T1000 (cell line): ENCODE results near the gene KIF14.

Experiments used
- DNase-seq: peaks from one replicate; lab custom pipeline; 2025; ENCODE audit warnings: mixed read lengths; lab: John Stamatoyannopoulos, UW

Gene KIF14

DNA sequence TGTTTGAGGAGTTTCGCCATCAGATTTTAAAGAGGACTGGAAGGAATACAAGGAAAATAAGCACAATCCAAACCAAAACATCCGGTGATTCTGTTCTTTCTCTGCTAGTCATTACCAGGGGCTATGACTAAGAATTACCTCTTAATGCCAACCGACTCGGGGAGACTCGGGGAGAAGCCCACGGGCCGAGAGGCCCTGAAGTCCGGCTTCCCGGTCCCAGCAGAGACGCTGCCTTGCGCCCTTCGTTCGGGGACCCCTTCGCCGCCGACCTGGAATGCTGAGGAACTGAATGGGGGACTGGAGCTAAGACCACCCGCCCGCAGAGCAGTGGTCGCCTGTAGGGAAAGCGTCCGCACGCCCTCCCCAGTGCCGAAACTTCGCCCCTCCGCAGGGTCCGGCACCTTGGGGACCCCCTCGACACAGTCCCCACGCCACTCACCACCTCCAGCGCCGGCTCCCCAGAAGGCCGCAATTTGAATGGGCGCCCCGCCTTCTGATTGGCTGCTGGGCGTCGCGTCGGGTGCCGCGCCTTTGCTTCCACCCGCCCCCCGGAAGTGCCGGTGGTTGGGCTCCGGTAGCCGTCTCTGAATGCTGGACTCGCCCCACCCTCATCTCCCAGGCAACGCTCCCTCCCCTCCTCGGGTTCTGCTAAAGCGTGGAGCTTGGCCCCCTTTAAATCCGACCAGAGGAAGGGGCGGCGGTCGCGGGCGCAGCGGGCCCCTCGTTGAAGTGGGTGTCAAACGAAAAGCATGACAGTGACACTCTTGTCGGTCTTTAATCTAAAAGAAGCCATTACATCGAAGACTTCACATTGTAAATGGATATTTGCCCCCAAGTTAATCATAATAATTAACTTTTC is at the start of gene KIF14:
Gene KIF14, minus strand, starts transcription at position 479 of the 859 bp plus-strand sequence. CDS start 2,028 bp downstream, outside the sequence.
- DNase-seq, result peak; percentile 86

DNA sequence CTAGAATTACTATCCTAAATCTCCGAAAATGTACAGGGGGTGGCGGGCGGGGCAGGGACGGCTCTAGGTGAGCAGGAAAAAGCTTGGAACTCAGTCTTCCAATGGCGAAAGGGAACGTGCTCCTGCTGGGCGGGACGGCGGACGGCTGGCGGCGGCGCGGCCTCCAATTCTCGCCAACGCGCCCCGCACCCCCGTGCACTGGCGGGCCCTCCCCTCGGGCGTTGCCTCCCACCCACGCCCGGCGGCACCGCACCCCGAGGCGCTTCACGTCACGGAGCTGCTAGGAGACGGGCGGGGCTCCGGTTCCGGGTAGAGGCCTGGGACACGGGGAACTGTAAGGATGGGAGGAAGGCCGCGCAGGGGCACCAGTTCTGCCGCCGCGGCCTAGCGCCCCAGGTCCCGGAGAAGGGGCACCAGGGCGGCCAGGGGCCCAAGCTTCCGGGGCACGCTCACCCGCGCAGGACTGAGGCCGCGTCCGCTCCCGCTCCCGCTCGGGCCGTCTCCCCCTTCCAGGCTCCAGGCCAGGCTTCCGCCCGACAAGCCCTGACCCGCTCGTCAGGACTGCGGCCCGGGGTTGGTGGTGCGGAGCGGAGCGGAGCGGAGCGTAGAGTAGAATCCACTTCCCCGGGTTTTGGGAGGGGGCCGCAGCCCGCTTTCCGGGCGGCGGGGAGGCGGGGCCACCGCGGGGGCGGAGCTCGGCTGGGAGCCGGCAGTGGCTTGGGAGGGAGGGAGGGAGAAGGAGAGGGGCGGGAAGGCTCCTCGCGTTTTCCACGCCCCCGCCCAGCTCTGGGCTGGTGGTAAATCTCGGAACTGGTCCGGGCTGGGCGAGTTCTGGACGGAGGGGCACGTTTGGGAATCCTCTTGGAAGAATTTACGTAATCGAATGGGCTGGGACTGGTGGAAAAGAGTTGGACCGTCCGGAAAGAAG is 49.0 kb upstream of the KIF14 start, which contains the start of gene DDX59:
Gene DDX59, minus strand, starts transcription at position 594 of the 928 bp plus-strand sequence. CDS start 3,167 bp downstream, outside the sequence.
- peak; percentile 95 for DNase-seq

DNA sequence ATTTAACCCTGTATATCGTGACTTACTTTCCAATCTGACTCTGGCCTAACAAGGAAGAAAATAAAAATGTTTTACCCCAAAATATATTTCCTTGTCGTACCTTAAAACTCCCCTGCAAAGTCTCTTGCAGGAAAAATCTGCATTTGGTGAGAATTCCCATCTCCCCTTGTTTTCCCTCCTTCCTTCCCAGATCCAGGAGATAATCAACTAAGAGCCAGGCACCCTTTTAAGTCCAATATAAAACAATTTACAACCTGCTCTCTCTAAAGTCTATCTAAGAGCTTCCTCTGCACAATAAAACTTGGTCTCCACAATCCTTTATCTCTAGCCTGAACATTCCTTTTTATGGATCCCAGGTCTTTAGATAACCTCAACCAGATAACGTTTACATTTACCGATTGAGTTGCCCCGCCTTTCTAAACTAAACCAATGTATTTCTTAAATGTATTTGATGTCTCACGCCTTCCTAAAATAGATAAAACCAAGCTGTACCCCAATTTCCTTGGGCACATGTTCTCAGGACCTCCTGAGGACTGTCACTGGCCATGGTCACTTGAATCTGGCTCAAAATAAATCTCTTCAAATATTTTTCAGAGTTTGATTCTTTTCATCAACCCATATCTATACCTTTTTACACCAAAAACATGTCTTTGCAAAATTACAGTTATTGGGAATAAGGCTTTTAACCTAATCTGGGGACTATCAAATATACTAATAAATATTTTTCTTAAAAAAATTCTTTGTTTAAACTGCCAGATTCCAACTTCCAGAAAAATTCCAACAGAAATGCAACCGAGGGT is 48.2 kb upstream of the KIF14 start:
- DNase-seq, result no peak

- no peak for DNase-seq
Measured at GRCh38 chr1:200666309-200666708, 45.8 kb upstream of the KIF14 start.

DNA sequence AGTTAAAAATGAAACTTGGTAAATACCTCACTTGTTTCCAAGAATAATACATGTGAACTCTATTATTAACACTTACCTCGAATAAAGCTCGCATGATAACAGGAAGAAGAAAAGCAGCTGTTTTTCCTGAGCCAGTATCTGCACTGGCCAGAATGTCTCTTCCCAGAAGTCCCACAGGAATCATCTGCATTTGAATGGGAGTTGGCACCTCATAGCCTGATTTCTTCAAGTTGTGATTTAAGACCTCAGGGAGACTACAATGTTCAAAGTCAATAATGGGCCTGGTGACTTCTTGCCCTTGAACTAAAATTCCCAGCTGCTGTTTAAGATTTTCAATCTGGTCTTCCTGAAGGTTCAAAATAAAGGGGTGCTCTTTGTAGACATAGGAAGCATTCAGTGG is 45.3 kb upstream of the KIF14 start:
- no peak for DNase-seq

DNA sequence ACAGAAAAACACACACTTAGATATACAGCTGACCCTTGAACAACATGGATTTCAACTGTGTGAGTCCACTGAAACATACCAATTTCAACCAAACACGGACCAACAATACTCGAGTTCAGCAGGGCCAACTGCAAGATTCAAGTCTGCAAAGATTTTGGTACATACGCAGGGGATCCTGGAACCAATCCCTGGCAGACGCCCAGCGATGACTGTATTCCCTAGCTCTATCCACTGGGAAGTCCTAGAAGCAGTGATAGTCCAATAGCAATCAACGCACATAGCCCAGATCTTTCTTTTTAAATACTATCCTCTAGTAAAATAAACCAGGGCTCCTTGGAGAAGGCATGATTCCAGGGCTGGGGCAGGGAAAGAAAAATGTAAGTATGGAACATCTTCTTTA is 40.2 kb upstream of the KIF14 start:
- DNase-seq, result no peak

- no peak for DNase-seq
Measured at GRCh38 chr1:200659269-200659668, 38.7 kb upstream of the KIF14 start.

DNA sequence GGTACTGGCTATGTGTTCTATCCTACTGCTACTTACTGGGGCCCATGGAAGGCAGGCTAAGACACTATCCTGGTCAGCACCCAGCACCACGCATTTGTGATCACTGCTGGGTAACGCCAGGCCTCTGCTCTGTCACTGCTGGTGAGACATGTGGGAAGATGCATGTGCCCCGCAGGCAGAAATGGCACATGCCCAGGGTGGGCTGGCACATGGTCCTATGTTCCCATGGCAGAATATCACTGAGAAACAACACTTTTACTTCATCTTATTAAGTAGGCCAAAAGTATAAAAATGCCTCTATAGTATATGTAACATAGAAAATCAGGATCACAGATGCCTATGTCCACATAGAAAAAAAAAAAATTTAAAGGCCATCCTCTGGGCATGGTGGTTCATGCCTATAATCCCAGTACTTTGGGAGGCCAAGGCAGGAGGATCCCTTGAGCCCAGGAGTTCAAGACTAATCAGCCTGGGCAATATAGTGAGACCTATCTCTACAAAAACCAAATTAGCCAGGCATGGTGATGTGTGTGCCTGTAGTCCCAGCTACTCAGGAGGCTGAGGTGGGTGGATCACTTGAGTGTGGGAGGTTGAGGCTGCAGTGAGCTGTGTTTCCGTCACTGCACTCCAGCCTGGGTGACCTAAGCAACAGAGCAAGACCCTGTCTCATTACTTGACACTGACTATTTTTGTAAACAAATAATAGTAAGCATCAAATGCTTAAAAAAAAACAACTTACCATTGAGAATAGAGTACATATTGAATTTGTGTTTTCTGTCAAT is 37.7 kb upstream of the KIF14 start:
- no peak for DNase-seq

GRCh38 chr1:200654660-200655059 is 34.1 kb upstream of the KIF14 start:
- DNase-seq, result no peak

DNA sequence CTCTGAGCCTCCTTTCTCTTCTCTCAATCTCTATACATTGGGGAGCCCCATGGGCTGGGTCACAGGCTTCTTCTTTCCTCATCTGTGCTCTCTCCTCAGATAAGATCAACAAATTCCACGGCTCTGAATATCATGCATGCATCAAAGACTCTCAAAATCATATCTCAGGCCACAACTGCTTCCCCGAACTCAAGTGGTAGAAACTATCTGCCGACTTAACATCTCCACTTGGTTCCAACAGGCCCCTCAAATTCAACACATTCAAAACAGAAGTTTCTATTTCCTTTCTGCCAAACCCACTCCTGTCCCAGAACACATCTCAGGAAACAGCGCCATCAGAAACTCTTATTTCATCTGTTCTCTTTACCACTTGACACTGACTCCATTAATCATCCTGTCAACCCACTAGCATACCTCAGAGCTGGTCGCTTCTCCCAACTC is 32.5 kb upstream of the KIF14 start:
- no peak for DNase-seq

DNA sequence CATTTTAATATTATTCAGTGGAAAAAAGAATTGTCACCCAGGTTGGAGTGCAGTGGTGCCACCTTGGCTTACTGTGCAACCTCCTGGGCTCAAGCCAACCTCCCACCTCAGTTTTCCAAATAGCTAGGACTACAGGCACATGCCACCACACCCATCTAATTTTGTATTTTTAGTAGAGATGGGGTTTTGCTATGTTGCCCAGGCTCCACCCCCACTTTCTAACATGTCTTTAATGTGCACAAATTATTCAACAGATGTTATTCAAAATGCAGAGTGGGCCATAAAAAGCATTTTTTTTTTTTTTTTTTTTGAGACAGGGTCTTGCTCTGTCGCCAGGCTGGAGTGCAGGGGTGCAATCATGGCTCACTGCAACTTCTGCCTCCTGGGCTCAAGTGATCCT is 31.8 kb upstream of the KIF14 start:
- no peak for DNase-seq

GRCh38 chr1:200646515-200646914 is 26.0 kb upstream of the KIF14 start:
- no peak for DNase-seq

- no peak for DNase-seq
Measured at GRCh38 chr1:200644021-200644420, 23.5 kb upstream of the KIF14 start.

- DNase-seq, result no peak
Measured at GRCh38 chr1:200642481-200642880, 21.9 kb upstream of the KIF14 start.

DNA sequence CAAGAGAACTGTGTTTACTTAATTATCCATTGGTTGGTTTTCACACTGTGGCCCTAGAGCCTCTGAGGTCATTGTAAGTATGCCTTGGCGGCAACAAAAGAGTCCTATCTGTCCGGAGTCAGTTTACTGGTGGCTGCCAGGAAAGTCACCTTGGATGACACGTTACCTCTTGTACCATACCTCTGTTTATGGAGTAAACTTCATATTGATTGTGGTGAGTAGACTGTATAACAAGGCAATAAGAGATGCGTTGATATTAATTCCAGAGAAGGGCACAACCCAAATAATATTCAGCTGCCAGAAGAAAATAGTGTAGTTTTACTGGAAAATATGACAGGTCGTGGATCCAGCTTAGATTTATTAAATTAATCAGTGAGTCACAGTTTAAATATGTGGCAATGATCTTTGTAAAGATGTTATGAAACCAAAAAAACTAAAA is 20.4 kb upstream of the KIF14 start:
- DNase-seq, result no peak

DNA sequence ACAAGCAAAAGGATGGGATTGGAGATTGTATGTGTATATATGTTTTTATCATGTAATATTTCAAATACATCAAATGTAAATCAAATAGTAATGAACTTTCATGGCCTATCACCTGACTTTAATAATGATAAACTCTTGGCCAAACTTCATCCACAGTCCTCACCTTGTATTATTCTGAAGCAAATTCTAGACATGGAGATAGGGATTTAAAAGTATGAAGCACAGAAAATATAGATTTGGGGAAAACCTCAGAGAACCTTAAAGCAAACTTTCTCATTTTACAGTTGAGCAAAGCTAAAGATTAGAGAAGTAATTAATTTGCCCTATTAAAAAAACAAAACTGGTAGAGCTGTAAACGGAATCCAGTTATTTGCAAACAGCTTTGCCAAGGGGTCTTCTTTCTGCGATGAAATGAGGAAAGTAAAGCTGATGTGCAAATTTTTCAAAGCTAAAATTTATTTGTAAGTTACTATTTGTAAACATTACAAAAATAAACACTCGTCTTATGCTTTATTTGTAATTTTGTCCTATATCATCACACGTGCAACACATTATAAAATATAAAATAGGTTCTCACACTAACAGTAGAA is 19.9 kb upstream of the KIF14 start:
- DNase-seq, result no peak

GRCh38 chr1:200638073-200638472 is 17.5 kb upstream of the KIF14 start:
- DNase-seq, result no peak

DNA sequence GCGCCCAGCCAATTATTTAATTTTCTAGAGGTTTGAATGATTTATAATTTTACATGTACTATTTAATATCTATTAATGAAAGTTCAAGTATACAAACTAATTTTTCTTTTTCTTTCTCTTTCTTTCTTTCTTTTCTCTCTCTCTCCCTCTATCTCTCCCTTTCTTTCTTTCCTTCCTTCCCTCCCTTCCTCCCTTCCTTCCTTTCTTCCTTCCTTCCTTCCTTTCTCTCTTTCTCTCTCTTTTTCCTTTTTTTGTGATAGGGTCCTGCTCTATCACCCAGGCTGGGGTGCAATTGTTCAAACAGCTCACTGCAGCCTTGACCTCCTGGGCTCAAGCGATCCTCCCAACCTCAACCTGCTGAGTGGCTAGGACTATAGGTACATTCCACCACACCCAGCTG is 16.1 kb upstream of the KIF14 start:
- no peak for DNase-seq

GRCh38 chr1:200634261-200635122 is 13.9 kb upstream of the KIF14 start:
- DNase-seq, result no peak

DNA sequence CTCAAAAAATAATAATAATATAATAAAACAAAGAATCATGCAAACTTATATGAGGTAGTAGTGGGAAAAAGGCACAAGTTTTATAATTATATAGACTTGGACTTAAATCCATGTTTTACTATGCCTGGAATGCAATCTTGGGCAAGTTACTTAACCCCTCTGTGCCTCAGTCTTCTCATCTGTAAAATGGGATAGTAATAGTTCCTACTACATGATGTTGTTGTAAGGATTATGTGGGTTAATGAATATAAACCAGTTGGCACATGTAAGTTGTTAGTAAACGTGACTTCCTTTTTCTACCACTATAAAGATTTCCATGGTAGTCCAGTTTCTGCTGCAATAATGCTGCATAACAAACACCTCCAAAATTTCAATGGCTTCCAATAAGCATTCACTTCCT is 10.8 kb upstream of the KIF14 start:
- no peak for DNase-seq
